MM.1S (cell line): ENCODE data around the gene SAFB.

Source experiments
- CTCF ChIP-seq: fragments of 300-600 bp; sonication (generic); IDR thresholded peaks from 2 replicates; pipeline ENCODE4 v1.5.1; 2016; ENCODE audit warnings: antibody characterized with exemption, low read length, mixed read lengths
- EZH2phosphoT487 ChIP-seq: fragments of 300-600 bp; sonication (generic); IDR thresholded peaks from 2 replicates; pipeline ENCODE4 v1.6.1; 2018; ENCODE audit warnings: antibody characterized with exemption, low read length

GRCh38 chr19:5671600-5671999, 48.7 kb downstream of the SAFB start:
- TF ChIP-seq CTCF (no peak), EZH2phosphoT487 (no peak)
